HepG2 (cell line): ENCODE measurements around the gene NKAIN4. TPM values are rescaled to one million over a fixed set of nuclear protein-coding genes. Genes with fewer than 3 reads are reported as not detected.
A peak's percentile ranks its signal among the peaks of the same experiment; 100 is the strongest.

ENCODE experiments used
- ATAC-seq: fragments of 200-7000 bp; cut with Tn5 transposase; 3 replicates; pipeline ENCODE4 v1.9.1; 2020; ENCODE audit warnings: mild to moderate bottlenecking, moderate library complexity
- BruUV-seq: library from RNA; stranded (reverse); fragments of 400-500 nt; replicated peaks from 2 replicates; lab custom pipeline; 2021; lab: Mats Ljungman, UMichigan
- CTCF ChIA-PET: fragments of 300-600 bp; formaldehyde crosslinking; extraction: SDS; loops from one replicate; lab custom pipeline; 2021; ENCODE audit warnings: low total read pairs, inconsistent platforms, low intra/inter-chr PET ratio; lab: Yijun Ruan, JAX
- POLR2A ChIA-PET: fragments of 350-600 bp; sonication (Branson Sonifier 250); formaldehyde crosslinking; loops from one replicate; lab custom pipeline; 2020; ENCODE audit warnings: antibody characterized with exemption, inconsistent platforms; lab: Yijun Ruan, JAX
- DNase-seq: peaks from one replicate; pipeline ENCODE4 v3.0.0-alpha.2; 2015; ENCODE audit warnings: low spot score
- FAIRE-seq: peaks from 3 replicates; lab custom pipeline; 2011; peaks lifted over from hg19 to GRCh38; lab: Jason Lieb, UNC
- H2AFZ ChIP-seq: one replicate; pipeline ENCODE4 v1.6.1; 2011; ENCODE audit warnings: low read length, inconsistent platforms
- H3K27ac ChIP-seq: fragments of 300-600 bp; 3 replicates; pipeline ENCODE4 v1.8.0; 2011; ENCODE audit warnings: mixed run types, mild to moderate bottlenecking, mixed read lengths, low read length, inconsistent platforms; ENCODE audit not compliant: insufficient read depth; ENCODE audit errors: extremely low read length
- H3K27me3 ChIP-seq, 2 experiments: fragments of 200-600 bp in 1 of 2; 2 replicates in 1 of 2; 3 replicates in 1 of 2; pipeline versions ENCODE4 v1.6.0 to v1.8.0; 2011; ENCODE audit warnings: low read length in 2 of 2, mild to moderate bottlenecking in 2 of 2, moderate library complexity in 2 of 2, inconsistent platforms in 1 of 2; ENCODE audit not compliant: insufficient read depth in 2 of 2, control insufficient read depth in 1 of 2
- H3K36me3 ChIP-seq, 2 experiments: fragments of 200-600 bp in 1 of 2; replicated peaks in 1 of 2; 2 replicates in 1 of 2; 3 replicates in 1 of 2; pipeline versions ENCODE4 v1.5.1 to v1.8.0; 2011; ENCODE audit warnings: low read length in 2 of 2, inconsistent platforms in 1 of 2; ENCODE audit not compliant: insufficient read depth in 2 of 2, control insufficient read depth in 1 of 2
- H3K4me1 ChIP-seq: 2 replicates; pipeline ENCODE4 v1.5.1; 2012; ENCODE audit warnings: low read length, inconsistent platforms; ENCODE audit not compliant: insufficient read depth
- H3K4me2 ChIP-seq: 2 replicates; pipeline ENCODE4 v1.6.0; 2011; ENCODE audit warnings: low read depth, low read length, inconsistent platforms
- H3K4me3 ChIP-seq, 3 experiments: fragments of 200-600 bp in 1 of 3; sonication (generic), shearing (Covaris generic) in 1 of 3; replicated peaks in 1 of 3; 2 replicates each; pipeline ENCODE4 v1.5.1; 2011 to 2016; ENCODE audit warnings: low read length in 3 of 3, inconsistent platforms in 2 of 3, low read depth in 2 of 3, mild to moderate bottlenecking in 2 of 3, control low read depth in 1 of 3, mixed read lengths in 1 of 3; ENCODE audit not compliant: insufficient read depth in 1 of 3
- H3K79me2 ChIP-seq: one replicate; pipeline ENCODE4 v1.6.1; 2011; ENCODE audit warnings: low read length, inconsistent platforms; ENCODE audit not compliant: insufficient read depth
- H3K9ac ChIP-seq: 2 replicates; pipeline ENCODE4 v1.6.0; 2011; ENCODE audit warnings: mild to moderate bottlenecking, low read depth, low read length, inconsistent platforms; ENCODE audit not compliant: insufficient read depth
- H3K9me3 ChIP-seq: 2 replicates; pipeline ENCODE4 v1.5.1; 2012; ENCODE audit warnings: mild to moderate bottlenecking, low read length
- H4K20me1 ChIP-seq: 2 replicates; pipeline ENCODE4 v1.6.0; 2011; ENCODE audit warnings: inconsistent platforms, mild to moderate bottlenecking, low read length, moderate library complexity; ENCODE audit not compliant: insufficient read depth
- ASH2L ChIP-seq: fragments of 300-600, 200-600 bp; sonication (generic); IDR thresholded peaks from 2 replicates; pipeline ENCODE4 v1.7.0; 2017; ENCODE audit warnings: low read depth, mild to moderate bottlenecking, moderate library complexity, mixed read lengths, low read length; ENCODE audit not compliant: insufficient read length
- PAX8 ChIP-seq: sonication (generic); formaldehyde crosslinking; IDR thresholded peaks from 2 replicates; pipeline ENCODE4 v1.8.0; 2022; ENCODE audit warnings: mild to moderate bottlenecking, missing genetic modification reagents, borderline replicate concordance
- PHF21A ChIP-seq: sonication (generic); formaldehyde crosslinking; IDR thresholded peaks from 2 replicates; pipeline ENCODE4 v1.5.0; 2020; ENCODE audit warnings: mild to moderate bottlenecking, missing genetic modification reagents
- SMC3 ChIP-seq: IDR thresholded peaks from 2 replicates; pipeline ENCODE4 v1.6.1; 2011; ENCODE audit warnings: low read length, improper control_type of control experiment
- TMF1 ChIP-seq: sonication (generic); formaldehyde crosslinking; IDR thresholded peaks from 2 replicates; pipeline ENCODE4 v1.8.1; 2022; ENCODE audit warnings: low read depth, missing genetic modification reagents
- ZFY ChIP-seq: sonication (generic); formaldehyde crosslinking; IDR thresholded peaks from 2 replicates; pipeline ENCODE4 v1.4.0; 2020; ENCODE audit warnings: missing genetic modification reagents
- ZMYM4 ChIP-seq: sonication (generic); formaldehyde crosslinking; IDR thresholded peaks from 2 replicates; pipeline ENCODE4 v1.8.1; 2023; ENCODE audit warnings: mild to moderate bottlenecking, missing genetic modification reagents
- ZNF138 ChIP-seq: sonication (generic); formaldehyde crosslinking; IDR thresholded peaks from 2 replicates; pipeline ENCODE4 v1.5.0; 2020; ENCODE audit warnings: mild to moderate bottlenecking, low read depth, missing genetic modification reagents
- ZNF256 ChIP-seq: sonication (generic); formaldehyde crosslinking; conservative IDR thresholded peaks from 2 replicates; pipeline ENCODE4 v1.4.0; 2020; ENCODE audit warnings: missing genetic modification reagents
- ZNF547 ChIP-seq: sonication (generic); formaldehyde crosslinking; IDR thresholded peaks from 2 replicates; pipeline ENCODE4 v1.5.1; 2020; ENCODE audit warnings: mild to moderate bottlenecking, missing genetic modification reagents
- WGBS: methylation state at CpG from one replicate; pipeline ENCODE4 v1.1.6; 2017; ENCODE audit warnings: low lambda C conversion rate; 5-methylcytosine and 5-hydroxymethylcytosine counted together
- in situ Hi-C: cut with HindIII; loops from 2 replicates; pipeline ENCODE4 v1.10.0; 2017; ENCODE audit warnings: low pct_unique_long_range_greater_than_20kb; ENCODE audit not compliant: extremely low pct_ligation_motif_present
- intact Hi-C: fragments of 100-400 bp; cut with micrococcal nuclease; formaldehyde crosslinking; loops from one replicate; pipeline ENCODE4 v1.10.0; 2022; ENCODE audit not compliant: unreplicated experiment
- polyA plus RNA-seq, 8 experiments: library from polyadenylated mRNA; depleted of rRNA in 3 of 8; stranded (reverse) in 7 of 8; unstranded in 1 of 8; fragments of >200 nt; fragmentation: Illumina TruSeq in 4 of 8; extraction: Trizol in 4 of 8; gene quantifications; 2 replicates each; pipeline versions ENCODE4 v1.2.1 to v1.2.3, GENCODE V29; 2011 to 2016; ENCODE audit warnings: low read depth in 4 of 8, missing spikeins in 1 of 8, mixed read lengths in 1 of 8; ENCODE audit not compliant: insufficient read depth in 1 of 8
- total RNA-seq, 5 experiments: library from RNA; depleted of rRNA; stranded (reverse); fragments of >200 nt; fragmentation: Illumina TruSeq; extraction: Trizol; gene quantifications; 2 replicates each; pipeline ENCODE4 v1.2.3, GENCODE V29; 2016; ENCODE audit warnings: low read depth in 1 of 5
- TF ChIP-seq, protein P1 (sequence below): sonication (generic); formaldehyde crosslinking; IDR thresholded peaks from 2 replicates; pipeline ENCODE4 v1.5.0; 2020; ENCODE audit warnings: mild to moderate bottlenecking, missing genetic modification reagents
- TF ChIP-seq, protein P2 (sequence below): sonication (generic); formaldehyde crosslinking; conservative IDR thresholded peaks from 2 replicates; pipeline ENCODE4 v1.4.0; 2020; ENCODE audit warnings: mild to moderate bottlenecking, missing genetic modification reagents, moderate library complexity
- TF ChIP-seq, protein P3 (sequence below): sonication (generic); formaldehyde crosslinking; IDR thresholded peaks from 2 replicates; pipeline ENCODE4 v1.8.0; 2022; ENCODE audit warnings: mild to moderate bottlenecking, missing genetic modification reagents; ENCODE audit not compliant: insufficient replicate concordance
- TF ChIP-seq, protein P4 (sequence below): sonication (generic); formaldehyde crosslinking; IDR thresholded peaks from 2 replicates; pipeline ENCODE4 v1.8.0; 2022; ENCODE audit warnings: missing genetic modification reagents, mild to moderate bottlenecking, moderate library complexity, borderline replicate concordance

Gene NKAIN4
- total and polyA plus RNA-seq, 2 of the 13 experiments (the other 11 are each of a cell fraction or from before 2014, with no cell fraction given), result not detected

DNA sequence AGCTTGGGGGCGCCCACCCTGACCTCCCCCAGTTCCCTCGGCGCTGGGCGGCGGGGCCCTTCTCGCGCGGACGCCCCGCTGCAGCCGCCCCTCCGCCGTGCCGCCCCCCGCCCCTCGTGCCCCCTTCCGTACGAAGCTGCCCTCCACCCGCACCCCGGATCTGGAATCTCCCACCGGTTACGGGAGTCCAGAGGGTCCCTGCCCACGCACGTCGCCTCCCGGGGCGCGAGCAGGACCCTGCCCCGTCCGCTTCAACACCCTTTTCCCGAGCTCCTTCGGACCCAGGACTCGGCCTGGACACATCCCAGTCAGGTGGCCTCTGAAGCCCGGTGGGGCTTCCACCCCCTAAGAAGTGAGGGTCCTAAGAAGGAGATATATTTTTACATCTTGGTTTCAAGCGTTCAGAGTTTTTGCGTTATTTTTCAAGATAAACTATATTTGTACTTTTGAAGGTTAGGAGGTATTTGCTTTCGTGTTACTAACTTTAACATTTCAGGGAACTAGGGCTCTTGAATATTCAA lies 18.9 kb upstream of the NKAIN4 start:
- in situ Hi-C loops, result no loop called here
- H3K9me3 ChIP-seq, result no peaks in the 10 kb centered on the region
- no TSS peak for BruUV-seq
- ChIA-PET CTCF (no interaction called here), POLR2A (interaction anchor here (0.8 to 1.6 kb wide), 10 partner anchors 8 to 1230 kb away, joined by 3 to 8 read pairs (median 4); partner anchors contain the start of gene TCFL5)
- H3K79me2 ChIP-seq, result peaks cover 41% of the 10 kb centered on the region
- peaks cover 33% of the 10 kb centered on the region for H4K20me1 ChIP-seq
- no peak for ATAC-seq
- intact Hi-C loops, result no loop called here
- peak overlapping the region; percentile 92 for H3K4me2 ChIP-seq
- peaks cover 0 to 7% of the 10 kb centered on the region in 2 experiments; a peak in 2 of 5 replicates for H3K27me3 ChIP-seq
- H2AFZ ChIP-seq, result no peak overlapping the region
- peak overlapping the region; percentile 96 to 100 (median 99) for H3K4me3 ChIP-seq
- no peak for FAIRE-seq
- H3K27ac ChIP-seq, result peak overlapping the region; percentile 72
- H3K9ac ChIP-seq, result peak overlapping the region; percentile 96
- under 1% methylated on average over 24 of the region's 37 CpGs for WGBS
- no peak for DNase-seq
- H3K36me3 ChIP-seq, result peaks cover 30% of the 10 kb centered on the region in 2 experiments
- H3K4me1 ChIP-seq, result peaks cover 36% of the 10 kb centered on the region
- TF ChIP-seq ZNF138 (0 out of 2 replicates have a peak, but pooled peaks have one; percentile 7), ASH2L (peak; percentile 40), PHF21A (CRISPR knock-in tag) (0 out of 2 replicates have a peak, but pooled peaks have one; percentile 2), SMC3 (no peak), TMF1 (CRISPR knock-in tag) (peak; percentile 21; the same call in 1 of the 2 replicates), ZNF547 (CRISPR knock-in tag) (no peak), ZFY (no peak), PAX8 (CRISPR knock-in tag) (0 out of 2 replicates have a peak, but pooled peaks have one; percentile 25), ZMYM4 (CRISPR knock-in tag) (0 out of 2 replicates have a peak, but pooled peaks have one; percentile 0), ZNF256 (CRISPR knock-in tag) (no peak)
- TF ChIP-seq, protein P1, sequence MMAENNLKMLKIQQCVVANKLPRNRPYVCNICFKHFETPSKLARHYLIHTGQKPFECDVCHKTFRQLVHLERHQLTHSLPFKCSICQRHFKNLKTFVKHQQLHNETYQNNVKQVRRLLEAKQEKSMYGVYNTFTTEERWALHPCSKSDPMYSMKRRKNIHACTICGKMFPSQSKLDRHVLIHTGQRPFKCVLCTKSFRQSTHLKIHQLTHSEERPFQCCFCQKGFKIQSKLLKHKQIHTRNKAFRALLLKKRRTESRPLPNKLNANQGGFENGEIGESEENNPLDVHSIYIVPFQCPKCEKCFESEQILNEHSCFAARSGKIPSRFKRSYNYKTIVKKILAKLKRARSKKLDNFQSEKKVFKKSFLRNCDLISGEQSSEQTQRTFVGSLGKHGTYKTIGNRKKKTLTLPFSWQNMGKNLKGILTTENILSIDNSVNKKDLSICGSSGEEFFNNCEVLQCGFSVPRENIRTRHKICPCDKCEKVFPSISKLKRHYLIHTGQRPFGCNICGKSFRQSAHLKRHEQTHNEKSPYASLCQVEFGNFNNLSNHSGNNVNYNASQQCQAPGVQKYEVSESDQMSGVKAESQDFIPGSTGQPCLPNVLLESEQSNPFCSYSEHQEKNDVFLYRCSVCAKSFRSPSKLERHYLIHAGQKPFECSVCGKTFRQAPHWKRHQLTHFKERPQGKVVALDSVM (CRISPR knock-in tag), result peak; percentile 11; the same call in 1 of the 2 replicates
- TF ChIP-seq, protein P2, sequence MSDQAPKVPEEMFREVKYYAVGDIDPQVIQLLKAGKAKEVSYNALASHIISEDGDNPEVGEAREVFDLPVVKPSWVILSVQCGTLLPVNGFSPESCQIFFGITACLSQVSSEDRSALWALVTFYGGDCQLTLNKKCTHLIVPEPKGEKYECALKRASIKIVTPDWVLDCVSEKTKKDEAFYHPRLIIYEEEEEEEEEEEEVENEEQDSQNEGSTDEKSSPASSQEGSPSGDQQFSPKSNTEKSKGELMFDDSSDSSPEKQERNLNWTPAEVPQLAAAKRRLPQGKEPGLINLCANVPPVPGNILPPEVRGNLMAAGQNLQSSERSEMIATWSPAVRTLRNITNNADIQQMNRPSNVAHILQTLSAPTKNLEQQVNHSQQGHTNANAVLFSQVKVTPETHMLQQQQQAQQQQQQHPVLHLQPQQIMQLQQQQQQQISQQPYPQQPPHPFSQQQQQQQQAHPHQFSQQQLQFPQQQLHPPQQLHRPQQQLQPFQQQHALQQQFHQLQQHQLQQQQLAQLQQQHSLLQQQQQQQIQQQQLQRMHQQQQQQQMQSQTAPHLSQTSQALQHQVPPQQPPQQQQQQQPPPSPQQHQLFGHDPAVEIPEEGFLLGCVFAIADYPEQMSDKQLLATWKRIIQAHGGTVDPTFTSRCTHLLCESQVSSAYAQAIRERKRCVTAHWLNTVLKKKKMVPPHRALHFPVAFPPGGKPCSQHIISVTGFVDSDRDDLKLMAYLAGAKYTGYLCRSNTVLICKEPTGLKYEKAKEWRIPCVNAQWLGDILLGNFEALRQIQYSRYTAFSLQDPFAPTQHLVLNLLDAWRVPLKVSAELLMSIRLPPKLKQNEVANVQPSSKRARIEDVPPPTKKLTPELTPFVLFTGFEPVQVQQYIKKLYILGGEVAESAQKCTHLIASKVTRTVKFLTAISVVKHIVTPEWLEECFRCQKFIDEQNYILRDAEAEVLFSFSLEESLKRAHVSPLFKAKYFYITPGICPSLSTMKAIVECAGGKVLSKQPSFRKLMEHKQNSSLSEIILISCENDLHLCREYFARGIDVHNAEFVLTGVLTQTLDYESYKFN (CRISPR knock-in tag), result 0 out of 2 replicates have a peak, but pooled peaks have one; percentile 5
- TF ChIP-seq, protein P3, sequence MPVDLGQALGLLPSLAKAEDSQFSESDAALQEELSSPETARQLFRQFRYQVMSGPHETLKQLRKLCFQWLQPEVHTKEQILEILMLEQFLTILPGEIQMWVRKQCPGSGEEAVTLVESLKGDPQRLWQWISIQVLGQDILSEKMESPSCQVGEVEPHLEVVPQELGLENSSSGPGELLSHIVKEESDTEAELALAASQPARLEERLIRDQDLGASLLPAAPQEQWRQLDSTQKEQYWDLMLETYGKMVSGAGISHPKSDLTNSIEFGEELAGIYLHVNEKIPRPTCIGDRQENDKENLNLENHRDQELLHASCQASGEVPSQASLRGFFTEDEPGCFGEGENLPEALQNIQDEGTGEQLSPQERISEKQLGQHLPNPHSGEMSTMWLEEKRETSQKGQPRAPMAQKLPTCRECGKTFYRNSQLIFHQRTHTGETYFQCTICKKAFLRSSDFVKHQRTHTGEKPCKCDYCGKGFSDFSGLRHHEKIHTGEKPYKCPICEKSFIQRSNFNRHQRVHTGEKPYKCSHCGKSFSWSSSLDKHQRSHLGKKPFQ (CRISPR knock-in tag), result peak; percentile 73
- TF ChIP-seq, protein P4, sequence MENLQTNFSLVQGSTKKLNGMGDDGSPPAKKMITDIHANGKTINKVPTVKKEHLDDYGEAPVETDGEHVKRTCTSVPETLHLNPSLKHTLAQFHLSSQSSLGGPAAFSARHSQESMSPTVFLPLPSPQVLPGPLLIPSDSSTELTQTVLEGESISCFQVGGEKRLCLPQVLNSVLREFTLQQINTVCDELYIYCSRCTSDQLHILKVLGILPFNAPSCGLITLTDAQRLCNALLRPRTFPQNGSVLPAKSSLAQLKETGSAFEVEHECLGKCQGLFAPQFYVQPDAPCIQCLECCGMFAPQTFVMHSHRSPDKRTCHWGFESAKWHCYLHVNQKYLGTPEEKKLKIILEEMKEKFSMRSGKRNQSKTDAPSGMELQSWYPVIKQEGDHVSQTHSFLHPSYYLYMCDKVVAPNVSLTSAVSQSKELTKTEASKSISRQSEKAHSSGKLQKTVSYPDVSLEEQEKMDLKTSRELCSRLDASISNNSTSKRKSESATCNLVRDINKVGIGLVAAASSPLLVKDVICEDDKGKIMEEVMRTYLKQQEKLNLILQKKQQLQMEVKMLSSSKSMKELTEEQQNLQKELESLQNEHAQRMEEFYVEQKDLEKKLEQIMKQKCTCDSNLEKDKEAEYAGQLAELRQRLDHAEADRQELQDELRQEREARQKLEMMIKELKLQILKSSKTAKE (CRISPR knock-in tag), result no peak
